COLO829 (cell line): Measurements from ENCODE around the gene RAB29.
"Not testable (repeated sequence)": the region's sequence is repeated elsewhere in the genome, so short reads cannot be mapped to it uniquely, and the experiment has no call there.

Experiments used
- DNase-seq: peaks from one replicate; pipeline ENCODE4 v3.0.0; 2012; ENCODE audit warnings: low spot score

RAB29 gene

GRCh38 chr1:205775015-205775716 is at the start of gene RAB29:
RAB29 (minus strand) TSS chr1:205775482; CDS start chr1:205774956, 526 bp downstream.
- peak; percentile 85 for DNase-seq

- no peak for DNase-seq
Measured at GRCh38 chr1:205824180-205824579, 48.9 kb upstream of the RAB29 start.

GRCh38 chr1:205823260-205823659 is 48.0 kb upstream of the RAB29 start:
- DNase-seq, result not testable (repeated sequence)

GRCh38 chr1:205822397-205822796 is 47.1 kb upstream of the RAB29 start:
- no peak for DNase-seq

GRCh38 chr1:205817988-205818387 is 42.7 kb upstream of the RAB29 start:
- DNase-seq, result no peak

- no peak for DNase-seq
Measured at GRCh38 chr1:205817364-205817763, 42.1 kb upstream of the RAB29 start.

GRCh38 chr1:205813755-205814058 is 38.4 kb upstream of the RAB29 start:
- DNase-seq, result no peak

GRCh38 chr1:205812878-205813754 is 37.8 kb upstream of the RAB29 start, which contains the start of gene SLC41A1:
SLC41A1 (minus strand) TSS chr1:205813198; CDS start chr1:205810441, 2,757 bp downstream.
- DNase-seq, result peak; percentile 100

- peak; percentile 56 for DNase-seq
Measured at GRCh38 chr1:205812271-205812877, 37.1 kb upstream of the RAB29 start.

- DNase-seq, result no peak
Measured at GRCh38 chr1:205811660-205812059, 36.4 kb upstream of the RAB29 start.

- DNase-seq, result no peak
Measured at GRCh38 chr1:205810448-205811157, 35.3 kb upstream of the RAB29 start.

- DNase-seq, result no peak
Measured at GRCh38 chr1:205809942-205810345, 34.7 kb upstream of the RAB29 start.

GRCh38 chr1:205809469-205809868 is 34.2 kb upstream of the RAB29 start:
- no peak for DNase-seq

- DNase-seq, result peak; percentile 43
Measured at GRCh38 chr1:205805082-205805711, 29.9 kb upstream of the RAB29 start.

- no peak for DNase-seq
Measured at GRCh38 chr1:205804605-205805004, 29.3 kb upstream of the RAB29 start.

- no peak for DNase-seq
Measured at GRCh38 chr1:205803986-205804385, 28.7 kb upstream of the RAB29 start.

GRCh38 chr1:205802060-205802459 is 26.8 kb upstream of the RAB29 start:
- DNase-seq, result no peak

GRCh38 chr1:205800981-205801703 is 25.9 kb upstream of the RAB29 start:
- DNase-seq, result no peak

GRCh38 chr1:205800427-205800826 is 25.1 kb upstream of the RAB29 start:
- DNase-seq, result no peak

GRCh38 chr1:205798577-205798976 is 23.3 kb upstream of the RAB29 start:
- no peak for DNase-seq

GRCh38 chr1:205797168-205797567 is 21.9 kb upstream of the RAB29 start:
- no peak for DNase-seq
